ENCODE results near the gene SLC35G3. TPM values are rescaled to one million over a fixed set of nuclear protein-coding genes. Genes with fewer than 3 reads are reported as not detected.

The SLC35G3 gene
- polyA plus RNA-seq, 3 donors, result not detected

- H2AFZ ChIP-seq (ENCODE audit: insufficient read depth, low read depth, low read length, poor library complexity, severe bottlenecking), result no peak overlapping the region
- no peak overlapping the region for H3K27ac ChIP-seq (ENCODE audit: low read depth in 1 of 2, low read length in 2 of 2)
- Mint-ChIP-seq H3K27ac (no peak overlapping the region), H3K4me1 (peaks cover 3% of the 10 kb centered on the region), H3K9me3 (no peaks in the 10 kb centered on the region), H3K36me3 (no peaks in the 10 kb centered on the region), H3K27me3 (ENCODE audit: low read depth in 3 of 3) (peaks cover 0 to 4% (median 4%) of the 10 kb centered on the region in 3 donors), H3K4me3 (no peak overlapping the region)
- H3K9me3 ChIP-seq (replicated peaks in 1 of 2; ENCODE audit: control insufficient read depth in 1 of 2, insufficient read depth in 1 of 2, low read length in 2 of 2), result no peaks in the 10 kb centered on the region
- H3K79me2 ChIP-seq (ENCODE audit: insufficient read depth, low read length), result no peaks in the 10 kb centered on the region
- no peaks in the 10 kb centered on the region for H3K4me1 ChIP-seq (ENCODE audit: control insufficient read depth in 1 of 2, insufficient read depth in 2 of 2, low read length in 2 of 2)
- no peak overlapping the region for H3K9ac ChIP-seq (ENCODE audit: insufficient read depth, low read length, poor library complexity, severe bottlenecking)
- intact Hi-C loops (cut with micrococcal nuclease), result loop anchor here (5.0 to 10.0 kb wide), 3 partner anchors 367 to 577 kb away; partner anchors contain the start of gene SLFN12L (in 1 of the 2)
- no peaks in the 10 kb centered on the region for H3K27me3 ChIP-seq (ENCODE audit: control insufficient read depth in 2 of 2, insufficient read depth in 2 of 2, low read length in 2 of 2)
- DNase-seq, result no peak
- H3K4me2 ChIP-seq (replicated peaks; ENCODE audit: extremely low read depth, low read length, poor library complexity, severe bottlenecking), result no peak overlapping the region
- WGBS (ENCODE audit: insufficient coverage), result 98% methylated on average over 10 of the region's 17 CpGs
- H3K4me3 ChIP-seq (replicated peaks in 1 of 3; ENCODE audit: low read depth in 2 of 3, low read length in 3 of 3), result no peak overlapping the region
- H3K36me3 ChIP-seq (replicated peaks in 1 of 2; ENCODE audit: control insufficient read depth in 1 of 2, insufficient read depth in 2 of 2, low read length in 2 of 2), result no peaks in the 10 kb centered on the region
- TF ChIP-seq, protein P1, sequence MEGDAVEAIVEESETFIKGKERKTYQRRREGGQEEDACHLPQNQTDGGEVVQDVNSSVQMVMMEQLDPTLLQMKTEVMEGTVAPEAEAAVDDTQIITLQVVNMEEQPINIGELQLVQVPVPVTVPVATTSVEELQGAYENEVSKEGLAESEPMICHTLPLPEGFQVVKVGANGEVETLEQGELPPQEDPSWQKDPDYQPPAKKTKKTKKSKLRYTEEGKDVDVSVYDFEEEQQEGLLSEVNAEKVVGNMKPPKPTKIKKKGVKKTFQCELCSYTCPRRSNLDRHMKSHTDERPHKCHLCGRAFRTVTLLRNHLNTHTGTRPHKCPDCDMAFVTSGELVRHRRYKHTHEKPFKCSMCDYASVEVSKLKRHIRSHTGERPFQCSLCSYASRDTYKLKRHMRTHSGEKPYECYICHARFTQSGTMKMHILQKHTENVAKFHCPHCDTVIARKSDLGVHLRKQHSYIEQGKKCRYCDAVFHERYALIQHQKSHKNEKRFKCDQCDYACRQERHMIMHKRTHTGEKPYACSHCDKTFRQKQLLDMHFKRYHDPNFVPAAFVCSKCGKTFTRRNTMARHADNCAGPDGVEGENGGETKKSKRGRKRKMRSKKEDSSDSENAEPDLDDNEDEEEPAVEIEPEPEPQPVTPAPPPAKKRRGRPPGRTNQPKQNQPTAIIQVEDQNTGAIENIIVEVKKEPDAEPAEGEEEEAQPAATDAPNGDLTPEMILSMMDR (IDR thresholded peaks at IDR 0.05), result no peak
- no peaks in the 10 kb centered on the region for H4K20me1 ChIP-seq (ENCODE audit: insufficient read depth, low read length)
These were observed 24.3 kb downstream of the SLC35G3 start for GRCh38 chr17:35169835-35170363.

- Histone ChIP-seq H2AFZ (ENCODE audit: insufficient read depth, low read depth, low read length, poor library complexity, severe bottlenecking) (no peak overlapping the region), H3K27ac (ENCODE audit: low read depth in 1 of 2, low read length in 2 of 2) (no peak overlapping the region), H3K4me1 (ENCODE audit: control insufficient read depth in 1 of 2, insufficient read depth in 2 of 2, low read length in 2 of 2) (no peaks in the 10 kb centered on the region), H3K79me2 (ENCODE audit: insufficient read depth, low read length) (no peaks in the 10 kb centered on the region), H3K4me3 (replicated peaks in 1 of 3; ENCODE audit: low read depth in 2 of 3, low read length in 3 of 3) (no peak overlapping the region), H3K4me2 (replicated peaks; ENCODE audit: extremely low read depth, low read length, poor library complexity, severe bottlenecking) (no peak overlapping the region), H4K20me1 (ENCODE audit: insufficient read depth, low read length) (no peaks in the 10 kb centered on the region), H3K9ac (ENCODE audit: insufficient read depth, low read length, poor library complexity, severe bottlenecking) (no peak overlapping the region), H3K9me3 (replicated peaks in 1 of 2; ENCODE audit: control insufficient read depth in 1 of 2, insufficient read depth in 1 of 2, low read length in 2 of 2) (no peaks in the 10 kb centered on the region), H3K27me3 (ENCODE audit: control insufficient read depth in 2 of 2, insufficient read depth in 2 of 2, low read length in 2 of 2) (no peaks in the 10 kb centered on the region), H3K36me3 (replicated peaks in 1 of 2; ENCODE audit: control insufficient read depth in 1 of 2, insufficient read depth in 2 of 2, low read length in 2 of 2) (no peaks in the 10 kb centered on the region)
- intact Hi-C loops (cut with micrococcal nuclease), result loop anchor here in 1 of 2 donors (2.0 to 10.0 kb wide), 2 partner anchors 361 to 577 kb away; no protein-coding TSS in a partner anchor
- TF ChIP-seq, protein P1 (IDR thresholded peaks at IDR 0.05), result no peak
- Mint-ChIP-seq H3K27me3 (ENCODE audit: low read depth in 3 of 3) (peaks cover 4 to 5% (median 4%) of the 10 kb centered on the region in 3 donors), H3K9me3 (no peaks in the 10 kb centered on the region), H3K4me3 (no peak overlapping the region), H3K36me3 (no peaks in the 10 kb centered on the region), H3K27ac (no peak overlapping the region), H3K4me1 (peaks cover 3% of the 10 kb centered on the region)
- no peak for DNase-seq
- WGBS (ENCODE audit: insufficient coverage), result no CpG with 5 or more reads among the region's 1 CpG
These were observed 26.5 kb downstream of the SLC35G3 start for GRCh38 chr17:35167666-35168065.
